NT2/D1 (cell line): ENCODE measurements around the gene ITPKA.

ENCODE experiments used
- SUZ12 ChIP-seq: IDR thresholded peaks from 2 replicates; pipeline ENCODE4 v1.6.1; 2011; ENCODE audit not compliant: insufficient read length, insufficient read depth; ENCODE audit errors: extremely low read depth
- ZNF274 ChIP-seq: IDR thresholded peaks from 2 replicates; pipeline ENCODE4 v1.6.1; 2011; ENCODE audit warnings: mild to moderate bottlenecking, low read depth, low read length

GRCh38 chr15:41498657-41499056 is 5.0 kb downstream of the ITPKA start:
- TF ChIP-seq SUZ12, result no peak
- no peak for TF ChIP-seq ZNF274
